Fibroblast of lung (primary cell): ENCODE measurements around the gene MYCT1.

Source experiments
- CTCF ChIP-seq, 2 donors: IDR thresholded peaks in 1 of 2; conservative IDR thresholded peaks in 1 of 2; 1 replicate in 1 of 2; 2 replicates in 1 of 2; pipeline ENCODE4 v1.5.1; 2011 to 2012; ENCODE audit warnings: low read length in 2 of 2, control low read depth in 1 of 2, inconsistent platforms in 1 of 2, low read depth in 1 of 2, mild to moderate bottlenecking in 1 of 2
- EZH2 ChIP-seq: IDR thresholded peaks from 2 replicates; pipeline ENCODE4 v1.5.1; 2012; ENCODE audit warnings: low read length, control low read depth, mild to moderate bottlenecking; ENCODE audit errors: missing control alignments

GRCh38 chr6:152680879-152681517 is 16.7 kb upstream of the MYCT1 start:
- TF ChIP-seq CTCF (conservative IDR thresholded peaks at IDR 0.05 in 1 of 2, IDR thresholded peaks at IDR 0.05 in 1 of 2; ENCODE audit: low read depth in 1 of 2, low read length in 2 of 2) (no peak), EZH2 (no peak)
